BJ (cell line): Measurements from ENCODE around the gene TEX48. TPM values are rescaled to one million over a fixed set of nuclear protein-coding genes. Genes with fewer than 3 reads are reported as not detected.

Experiments
- CTCF ChIA-PET: fragments of 350-600 bp; formaldehyde crosslinking; extraction: SDS; loops from one replicate; lab custom pipeline; 2021; ENCODE audit warnings: antibody characterized with exemption, inconsistent platforms; lab: Yijun Ruan, JAX
- POLR2A ChIA-PET: fragments of 300-600 bp; sonication (Branson Sonifier 250); formaldehyde crosslinking; extraction: SDS; loops from one replicate; lab custom pipeline; 2021; ENCODE audit warnings: antibody characterized with exemption; lab: Charles Lee
- DNase-seq: peaks from one replicate; pipeline ENCODE4 v3.0.0-alpha.2; 2011; ENCODE audit warnings: low read depth
- H3K27me3 ChIP-seq: 2 replicates; pipeline ENCODE4 v1.6.0; 2011; ENCODE audit warnings: low read length; ENCODE audit not compliant: control insufficient read depth, insufficient read depth
- H3K36me3 ChIP-seq: 2 replicates; pipeline ENCODE4 v1.5.1; 2011; ENCODE audit warnings: low read length; ENCODE audit not compliant: control insufficient read depth, insufficient read depth
- H3K4me3 ChIP-seq: 2 replicates; pipeline ENCODE4 v1.5.1; 2011; ENCODE audit warnings: low read depth, mild to moderate bottlenecking, control low read depth, low read length
- polyA plus RNA-seq: library from polyadenylated mRNA; depleted of rRNA; stranded (reverse); fragments of >200 nt; gene quantifications from 2 replicates; pipeline ENCODE4 v1.2.3, GENCODE V29; 2011
- TF ChIP-seq, protein P1 (sequence below): IDR thresholded peaks from 2 replicates; pipeline ENCODE4 v1.5.1; 2011; ENCODE audit warnings: low read depth, mild to moderate bottlenecking, control low read depth, inconsistent platforms, low read length, moderate library complexity; ENCODE audit not compliant: insufficient read depth

Gene TEX48
- polyA plus RNA-seq, 1 experiment, result not detected

DNA sequence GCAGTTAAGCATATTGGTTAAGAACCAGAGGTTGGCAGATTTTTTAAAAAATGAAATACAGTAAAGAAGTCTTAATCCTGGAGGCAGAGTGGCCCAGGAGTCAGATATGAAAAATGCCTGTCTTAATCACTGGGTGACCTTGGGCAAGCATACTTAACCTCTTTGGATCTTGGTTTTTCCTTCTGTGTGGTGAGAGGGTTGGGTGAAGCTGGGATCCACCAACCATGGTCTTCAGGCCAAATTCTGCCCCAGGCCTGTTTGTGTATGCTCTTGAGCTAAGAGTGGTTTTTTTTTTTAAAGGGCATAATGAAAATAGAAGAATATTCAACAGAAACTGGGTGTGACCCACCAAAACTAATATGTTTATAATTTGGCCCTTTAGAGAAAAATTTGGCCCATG lies 20.0 kb upstream of the TEX48 start:
- no peak overlapping the region for H3K4me3 ChIP-seq
- no peaks in the 10 kb centered on the region for H3K27me3 ChIP-seq
- CTCF ChIA-PET, result interaction anchor here (1.1 kb wide), 1 partner anchor 13 kb away, joined by 5 read pairs; no protein-coding TSS in a partner anchor
- TF ChIP-seq, protein P1, sequence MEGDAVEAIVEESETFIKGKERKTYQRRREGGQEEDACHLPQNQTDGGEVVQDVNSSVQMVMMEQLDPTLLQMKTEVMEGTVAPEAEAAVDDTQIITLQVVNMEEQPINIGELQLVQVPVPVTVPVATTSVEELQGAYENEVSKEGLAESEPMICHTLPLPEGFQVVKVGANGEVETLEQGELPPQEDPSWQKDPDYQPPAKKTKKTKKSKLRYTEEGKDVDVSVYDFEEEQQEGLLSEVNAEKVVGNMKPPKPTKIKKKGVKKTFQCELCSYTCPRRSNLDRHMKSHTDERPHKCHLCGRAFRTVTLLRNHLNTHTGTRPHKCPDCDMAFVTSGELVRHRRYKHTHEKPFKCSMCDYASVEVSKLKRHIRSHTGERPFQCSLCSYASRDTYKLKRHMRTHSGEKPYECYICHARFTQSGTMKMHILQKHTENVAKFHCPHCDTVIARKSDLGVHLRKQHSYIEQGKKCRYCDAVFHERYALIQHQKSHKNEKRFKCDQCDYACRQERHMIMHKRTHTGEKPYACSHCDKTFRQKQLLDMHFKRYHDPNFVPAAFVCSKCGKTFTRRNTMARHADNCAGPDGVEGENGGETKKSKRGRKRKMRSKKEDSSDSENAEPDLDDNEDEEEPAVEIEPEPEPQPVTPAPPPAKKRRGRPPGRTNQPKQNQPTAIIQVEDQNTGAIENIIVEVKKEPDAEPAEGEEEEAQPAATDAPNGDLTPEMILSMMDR, result no peak
- POLR2A ChIA-PET, result no interaction called here
- DNase-seq, result no peak
- no peaks in the 10 kb centered on the region for H3K36me3 ChIP-seq

DNA sequence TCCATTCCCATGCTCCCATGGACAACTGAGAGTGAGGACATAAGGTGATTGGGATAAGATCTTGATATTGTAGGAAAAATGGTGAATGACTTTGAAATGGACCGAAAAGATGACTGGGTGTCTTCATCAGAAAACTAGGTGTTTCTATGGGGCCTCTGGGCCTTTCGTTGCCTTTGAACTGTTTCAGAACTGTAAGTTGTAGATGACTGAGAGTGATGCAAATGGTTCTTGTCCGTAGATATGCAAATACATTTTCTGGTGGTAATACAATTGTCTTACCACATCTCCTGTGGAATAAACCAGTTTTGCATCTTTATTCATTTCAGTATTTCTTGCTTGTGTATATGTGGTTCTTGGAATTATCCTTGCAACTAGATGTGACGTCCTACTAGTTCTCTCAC lies 16.0 kb upstream of the TEX48 start:
- TF ChIP-seq, protein P1, result no peak
- no peak for DNase-seq
- no peak overlapping the region for H3K4me3 ChIP-seq
- no peaks in the 10 kb centered on the region for H3K27me3 ChIP-seq
- no peaks in the 10 kb centered on the region for H3K36me3 ChIP-seq
- ChIA-PET CTCF (interaction anchor here (0.7 to 1.1 kb wide), 2 partner anchors 17 to 209 kb away, joined by 3 to 4 read pairs; partner anchors contain the start of gene TEX48), POLR2A (no interaction called here)

DNA sequence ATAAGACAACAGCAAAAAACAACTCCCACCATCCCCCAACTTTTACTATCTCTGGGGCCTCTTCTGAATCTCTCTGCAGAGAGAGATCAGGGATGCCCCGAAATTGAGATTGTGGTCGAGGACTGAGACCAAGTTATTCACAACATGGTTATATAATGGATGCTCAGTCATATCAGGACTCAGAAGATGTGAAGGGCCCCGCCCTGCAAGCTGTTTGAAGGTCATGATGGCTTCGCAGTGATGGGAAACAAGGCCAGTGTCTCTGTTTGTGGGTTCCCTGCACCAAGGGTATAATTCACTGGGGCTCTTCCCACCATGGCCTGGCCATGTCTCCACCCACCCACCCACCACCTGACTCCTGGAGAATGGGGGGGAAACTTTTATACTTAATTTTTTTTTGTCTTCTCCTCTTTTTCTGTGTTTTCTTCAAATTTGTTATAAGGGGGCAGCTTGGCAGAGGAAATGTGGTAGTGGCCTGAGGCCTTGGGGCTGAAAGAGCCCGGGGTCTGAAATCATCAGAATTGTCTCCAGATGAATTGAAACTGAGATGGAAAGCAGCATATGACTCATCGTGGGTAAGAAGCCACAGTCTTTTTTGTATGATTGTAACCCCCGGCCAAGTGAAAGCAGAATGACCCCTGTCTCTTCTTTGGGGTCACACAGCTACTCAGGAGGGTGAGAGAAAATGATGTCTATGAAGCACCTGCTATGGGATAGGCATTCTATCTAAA lies 15.0 kb upstream of the TEX48 start:
- CTCF ChIA-PET, result interaction anchor here (1.1 kb wide), 1 partner anchor 210 kb away, joined by 3 read pairs; no protein-coding TSS in a partner anchor
- TF ChIP-seq, protein P1, result no peak
- POLR2A ChIA-PET, result no interaction called here

DNA sequence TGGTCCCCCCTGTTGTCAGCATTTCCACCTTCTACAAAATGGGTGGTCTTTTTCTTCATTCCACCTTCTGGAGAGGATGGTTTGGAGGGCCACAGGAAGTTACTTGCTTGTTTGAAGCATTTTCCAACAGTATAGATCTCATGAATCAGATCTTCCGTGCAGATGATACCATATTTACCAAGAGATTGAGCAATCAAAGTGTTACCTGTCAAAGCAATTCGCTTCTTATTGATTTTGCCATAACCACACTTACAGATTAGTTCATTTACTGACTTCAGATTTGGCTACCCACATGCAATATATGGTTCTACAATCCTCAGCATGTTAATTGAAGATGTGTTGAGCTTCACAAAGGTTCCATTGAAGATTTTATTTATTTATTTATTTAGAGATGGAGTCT lies 14.0 kb upstream of the TEX48 start:
- ChIA-PET CTCF (interaction anchor here (6.5 kb wide), 1 partner anchor 15 kb away, joined by 67 read pairs; the partner anchor contains the start of gene TEX48), POLR2A (no interaction called here)
- Histone ChIP-seq H3K27me3 (no peaks in the 10 kb centered on the region), H3K36me3 (no peaks in the 10 kb centered on the region), H3K4me3 (no peak overlapping the region)
- TF ChIP-seq, protein P1, result no peak
- DNase-seq, result no peak

More for the DNA sequence above, 15.0 kb upstream of the TEX48 start:
- no peak for DNase-seq
- Histone ChIP-seq H3K27me3 (no peaks in the 10 kb centered on the region), H3K36me3 (no peaks in the 10 kb centered on the region), H3K4me3 (no peak overlapping the region)

DNA sequence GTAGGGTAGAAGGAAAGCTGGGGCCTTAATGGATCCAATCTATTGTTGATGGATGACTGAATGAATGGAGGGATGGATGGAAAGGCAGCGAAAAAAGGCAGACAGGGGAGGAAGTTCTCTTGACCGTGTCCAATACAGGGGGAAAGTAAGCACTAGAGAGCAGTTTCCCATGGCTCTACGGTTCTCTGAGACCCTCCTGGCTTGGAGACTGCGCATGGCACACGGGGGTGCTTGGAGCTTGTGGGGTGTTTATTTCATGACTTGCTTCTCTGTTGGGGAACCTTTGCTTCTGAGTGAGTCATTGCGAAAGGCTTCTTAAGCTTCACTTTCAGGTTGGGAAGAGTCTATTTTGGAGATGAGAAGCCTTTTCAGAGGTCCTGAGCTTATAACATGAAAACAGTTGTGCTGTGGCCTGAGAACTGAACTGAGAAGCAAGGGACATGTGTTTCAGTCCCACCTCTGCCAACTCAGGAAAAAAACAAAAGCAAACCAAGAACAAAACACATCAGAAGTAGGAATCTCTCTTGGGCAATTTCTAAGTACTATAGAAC lies 12.8 kb upstream of the TEX48 start:
- no peak overlapping the region for H3K4me3 ChIP-seq
- ChIA-PET CTCF (interaction anchor here (0.6 to 6.5 kb wide), 2 partner anchors 14 to 21 kb away, joined by 4 to 67 read pairs; partner anchors contain the start of gene TEX48), POLR2A (no interaction called here)
- no peaks in the 10 kb centered on the region for H3K27me3 ChIP-seq
- no peaks in the 10 kb centered on the region for H3K36me3 ChIP-seq
- no peak for DNase-seq
- TF ChIP-seq, protein P1, result no peak
